Measurements from ENCODE around the gene ZNF536.

ZNF536 gene

DNA sequence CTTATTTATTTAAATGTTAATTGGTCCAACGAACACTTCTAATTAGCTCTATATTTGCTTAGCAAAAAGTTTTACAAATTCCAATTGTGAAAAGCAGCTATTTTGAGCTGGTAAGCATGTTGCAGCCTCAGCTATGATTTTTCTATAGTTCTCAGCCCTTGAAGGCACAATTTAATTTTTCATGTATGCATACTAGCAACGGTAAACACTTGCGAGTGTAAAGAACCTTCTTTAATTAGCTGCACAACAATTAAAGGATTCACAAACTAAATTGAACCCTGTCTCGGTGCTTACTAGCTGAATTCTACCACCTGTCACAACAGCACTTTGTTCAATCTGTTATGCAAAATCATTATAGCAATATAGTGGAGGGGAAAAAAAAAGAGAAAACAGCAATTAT, 29.8 kb downstream of the ZNF536 start:
- TF ChIP-seq, protein P1, sequence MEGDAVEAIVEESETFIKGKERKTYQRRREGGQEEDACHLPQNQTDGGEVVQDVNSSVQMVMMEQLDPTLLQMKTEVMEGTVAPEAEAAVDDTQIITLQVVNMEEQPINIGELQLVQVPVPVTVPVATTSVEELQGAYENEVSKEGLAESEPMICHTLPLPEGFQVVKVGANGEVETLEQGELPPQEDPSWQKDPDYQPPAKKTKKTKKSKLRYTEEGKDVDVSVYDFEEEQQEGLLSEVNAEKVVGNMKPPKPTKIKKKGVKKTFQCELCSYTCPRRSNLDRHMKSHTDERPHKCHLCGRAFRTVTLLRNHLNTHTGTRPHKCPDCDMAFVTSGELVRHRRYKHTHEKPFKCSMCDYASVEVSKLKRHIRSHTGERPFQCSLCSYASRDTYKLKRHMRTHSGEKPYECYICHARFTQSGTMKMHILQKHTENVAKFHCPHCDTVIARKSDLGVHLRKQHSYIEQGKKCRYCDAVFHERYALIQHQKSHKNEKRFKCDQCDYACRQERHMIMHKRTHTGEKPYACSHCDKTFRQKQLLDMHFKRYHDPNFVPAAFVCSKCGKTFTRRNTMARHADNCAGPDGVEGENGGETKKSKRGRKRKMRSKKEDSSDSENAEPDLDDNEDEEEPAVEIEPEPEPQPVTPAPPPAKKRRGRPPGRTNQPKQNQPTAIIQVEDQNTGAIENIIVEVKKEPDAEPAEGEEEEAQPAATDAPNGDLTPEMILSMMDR (IDR thresholded peaks at IDR 0.05), result no peak
- no peak for TF ChIP-seq ZFX (IDR thresholded peaks at IDR 0.05; ENCODE audit: borderline replicate concordance)
- no peak overlapping the region for H3K27ac ChIP-seq

DNA sequence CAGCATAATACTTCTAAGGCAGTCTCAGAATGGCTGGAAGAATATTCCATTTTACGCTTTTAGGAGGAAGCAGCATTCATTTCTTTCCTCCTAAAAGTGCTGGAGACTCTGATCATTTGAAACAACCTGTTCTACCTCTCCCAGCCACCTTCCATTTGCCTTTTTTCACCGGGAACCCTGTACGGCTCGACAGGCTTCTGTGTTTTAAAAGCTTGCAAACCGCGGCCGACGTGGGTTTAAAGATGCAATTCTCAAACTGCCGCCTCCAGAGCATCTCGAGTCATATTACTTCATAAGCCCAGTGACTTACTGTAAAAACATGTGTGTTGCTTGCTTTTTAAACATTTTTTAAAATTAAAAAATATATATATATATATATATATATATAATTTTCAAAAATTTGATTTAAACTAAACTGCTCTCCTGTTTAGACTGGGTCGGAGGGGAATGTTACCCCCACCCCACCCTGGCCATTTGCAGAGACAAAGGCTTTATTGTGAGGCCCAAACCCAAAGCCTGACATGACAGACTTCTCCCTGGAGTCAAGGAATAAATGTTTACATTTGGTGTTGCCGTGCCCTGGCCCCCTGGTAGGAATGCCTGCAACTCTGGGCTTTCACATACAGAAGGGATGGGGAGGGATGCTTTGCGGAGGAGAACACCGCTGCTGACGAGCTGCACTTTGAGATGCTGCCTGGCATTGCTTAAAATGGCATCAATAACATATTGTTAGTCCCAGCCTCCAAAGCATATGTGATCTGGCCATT, 30.4 kb downstream of the ZNF536 start:
- H3K27ac ChIP-seq, result no peak overlapping the region
- no peak for TF ChIP-seq ZFX (IDR thresholded peaks at IDR 0.05; ENCODE audit: borderline replicate concordance)
- TF ChIP-seq, protein P1 (IDR thresholded peaks at IDR 0.05), result no peak

DNA sequence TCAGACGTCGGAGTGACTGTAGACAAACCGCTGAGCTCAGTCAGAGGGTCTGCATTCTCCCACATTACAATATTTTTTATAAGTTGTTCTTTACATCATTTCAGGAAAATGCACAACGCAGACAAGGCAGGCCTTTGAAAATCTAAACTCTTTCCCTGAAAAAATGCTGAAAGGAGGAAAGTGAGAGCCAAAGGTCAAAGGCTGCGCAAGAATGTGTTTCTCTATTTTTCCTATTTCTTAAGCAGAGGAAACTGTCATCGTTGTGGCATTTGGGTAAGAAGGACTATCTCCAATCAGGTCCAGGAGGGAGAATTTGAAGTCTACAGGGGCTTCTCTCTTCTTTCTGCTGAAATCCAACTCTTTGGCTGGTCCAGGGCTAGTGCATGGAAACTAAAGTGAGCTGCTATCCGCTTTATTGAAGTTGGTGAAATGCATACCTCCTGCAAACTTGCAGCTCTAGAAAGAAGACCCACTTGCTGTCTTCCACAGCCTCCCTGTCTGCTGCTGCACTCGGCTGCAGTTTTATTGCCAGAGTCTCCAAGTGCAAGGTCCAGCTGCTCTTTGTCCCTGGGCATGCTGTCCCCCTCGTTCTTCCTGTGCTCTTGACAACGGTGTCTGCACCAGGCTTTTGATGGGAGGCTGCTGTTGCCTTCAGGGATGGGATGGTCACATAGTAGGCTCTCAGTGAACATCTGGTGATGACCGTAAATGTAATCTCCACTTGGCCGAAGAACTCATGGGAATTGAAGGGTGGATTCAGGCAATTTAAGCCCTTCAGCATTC, 31.2 kb downstream of the ZNF536 start:
- no peak for TF ChIP-seq ZFX (IDR thresholded peaks at IDR 0.05; ENCODE audit: borderline replicate concordance)
- TF ChIP-seq, protein P1 (IDR thresholded peaks at IDR 0.05), result no peak
- no peak overlapping the region for H3K27ac ChIP-seq

DNA sequence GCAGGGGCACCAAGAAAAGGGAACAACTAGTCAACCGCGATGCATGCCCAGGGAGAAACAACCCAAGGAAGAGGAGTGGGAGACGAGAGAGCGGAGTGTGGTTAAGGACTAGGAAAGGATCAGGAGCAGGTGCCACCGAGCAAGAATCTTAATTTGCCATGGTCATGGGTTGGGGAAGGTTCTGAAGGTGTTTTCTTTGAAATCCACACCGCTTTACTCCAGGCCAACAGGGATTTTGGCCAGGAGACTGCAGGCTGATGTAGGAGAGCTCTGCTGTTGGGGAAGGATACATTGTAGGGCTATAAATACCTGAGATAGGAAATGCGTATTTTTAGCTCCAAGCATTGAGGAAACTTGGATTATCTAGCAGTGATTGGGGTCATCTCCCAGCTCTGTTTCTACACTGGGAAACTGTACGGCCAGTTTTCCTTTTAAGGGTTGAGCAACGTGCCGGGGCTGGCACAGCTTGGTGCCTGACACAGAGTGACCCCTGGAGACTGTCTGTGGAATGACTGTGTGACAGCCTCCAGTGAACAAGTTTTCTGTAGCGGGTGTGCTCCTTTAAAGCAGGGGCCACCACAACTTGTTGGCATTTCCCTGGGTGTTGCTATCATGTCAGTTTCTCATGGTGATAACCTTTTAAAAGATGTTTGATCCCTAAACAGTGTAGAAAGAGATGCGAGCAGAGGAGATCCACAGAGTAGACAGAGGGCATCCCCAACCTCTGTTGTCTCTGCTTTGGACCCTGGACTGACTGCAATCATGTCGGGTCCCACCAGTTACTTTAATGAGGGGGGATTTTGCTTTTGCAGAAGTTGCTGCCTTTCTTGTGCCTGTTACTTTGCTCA, 34.3 kb downstream of the ZNF536 start:
- TF ChIP-seq, protein P1 (IDR thresholded peaks at IDR 0.05), result peak; percentile 46
- TF ChIP-seq ZFX (IDR thresholded peaks at IDR 0.05; ENCODE audit: borderline replicate concordance), result no peak
- no peak overlapping the region for H3K27ac ChIP-seq

DNA sequence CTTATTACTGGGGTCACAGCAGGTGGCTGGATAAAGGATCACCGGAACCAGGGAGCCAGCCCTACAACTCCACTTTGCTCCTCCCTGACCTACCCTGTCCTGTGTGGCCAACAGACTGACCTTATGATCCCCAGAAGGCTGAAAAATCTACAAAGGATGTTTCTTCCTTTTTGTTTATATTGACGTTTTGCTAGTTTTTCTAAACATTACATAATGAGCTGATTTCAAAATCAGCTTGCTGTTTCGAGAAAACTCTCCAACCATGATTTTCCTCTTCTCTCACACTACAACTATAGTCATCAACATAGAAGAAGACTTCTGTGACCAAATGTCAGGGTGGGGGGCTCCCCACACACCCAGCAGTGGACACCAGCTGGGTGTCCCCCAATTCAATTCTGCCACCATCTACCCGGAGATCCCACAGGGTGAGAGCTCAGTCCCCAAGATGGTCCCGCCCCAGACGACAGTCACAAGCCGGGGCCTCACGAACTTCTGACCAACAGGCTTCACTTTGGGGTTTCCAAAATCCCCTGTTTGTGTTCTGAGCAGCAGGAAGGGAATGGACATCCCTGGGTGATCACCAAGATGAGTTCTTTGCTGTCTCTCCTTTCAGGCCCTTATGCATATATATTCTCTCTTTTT, 35.0 kb downstream of the ZNF536 start:
- TF ChIP-seq, protein P1 (IDR thresholded peaks at IDR 0.05), result no peak
- TF ChIP-seq ZFX (IDR thresholded peaks at IDR 0.05; ENCODE audit: borderline replicate concordance), result no peak
- H3K27ac ChIP-seq, result no peak overlapping the region

DNA sequence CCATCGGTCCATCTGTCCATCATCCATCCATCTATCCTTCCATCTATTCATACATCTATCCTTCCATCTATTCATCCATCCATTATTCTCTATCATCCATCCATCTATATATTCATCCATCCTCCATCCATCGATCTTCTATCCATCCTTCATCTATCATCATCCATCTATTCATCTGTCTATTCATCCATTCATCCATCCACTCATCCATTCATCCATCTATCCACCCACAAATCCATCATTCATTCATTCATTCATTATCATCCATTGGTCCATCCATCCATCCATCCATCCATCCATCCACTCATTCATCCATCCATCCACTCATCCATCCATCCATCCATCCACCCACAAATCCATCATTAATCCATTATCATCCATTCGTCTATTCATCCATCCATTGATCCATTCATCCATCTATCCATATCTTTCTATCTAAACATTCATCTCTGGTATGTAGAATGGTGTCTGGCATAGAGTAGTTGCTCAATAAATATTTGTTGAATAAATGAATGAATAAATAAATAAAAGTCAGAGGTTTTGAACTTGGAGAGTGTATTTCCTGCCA, 36.6 kb downstream of the ZNF536 start:
- H3K27ac ChIP-seq, result no peak overlapping the region
- no peak for TF ChIP-seq ZFX (IDR thresholded peaks at IDR 0.05; ENCODE audit: borderline replicate concordance)
- TF ChIP-seq, protein P1 (IDR thresholded peaks at IDR 0.05), result no peak
